Measurements from ENCODE around the gene NCAPD3.

NCAPD3 gene

DNA sequence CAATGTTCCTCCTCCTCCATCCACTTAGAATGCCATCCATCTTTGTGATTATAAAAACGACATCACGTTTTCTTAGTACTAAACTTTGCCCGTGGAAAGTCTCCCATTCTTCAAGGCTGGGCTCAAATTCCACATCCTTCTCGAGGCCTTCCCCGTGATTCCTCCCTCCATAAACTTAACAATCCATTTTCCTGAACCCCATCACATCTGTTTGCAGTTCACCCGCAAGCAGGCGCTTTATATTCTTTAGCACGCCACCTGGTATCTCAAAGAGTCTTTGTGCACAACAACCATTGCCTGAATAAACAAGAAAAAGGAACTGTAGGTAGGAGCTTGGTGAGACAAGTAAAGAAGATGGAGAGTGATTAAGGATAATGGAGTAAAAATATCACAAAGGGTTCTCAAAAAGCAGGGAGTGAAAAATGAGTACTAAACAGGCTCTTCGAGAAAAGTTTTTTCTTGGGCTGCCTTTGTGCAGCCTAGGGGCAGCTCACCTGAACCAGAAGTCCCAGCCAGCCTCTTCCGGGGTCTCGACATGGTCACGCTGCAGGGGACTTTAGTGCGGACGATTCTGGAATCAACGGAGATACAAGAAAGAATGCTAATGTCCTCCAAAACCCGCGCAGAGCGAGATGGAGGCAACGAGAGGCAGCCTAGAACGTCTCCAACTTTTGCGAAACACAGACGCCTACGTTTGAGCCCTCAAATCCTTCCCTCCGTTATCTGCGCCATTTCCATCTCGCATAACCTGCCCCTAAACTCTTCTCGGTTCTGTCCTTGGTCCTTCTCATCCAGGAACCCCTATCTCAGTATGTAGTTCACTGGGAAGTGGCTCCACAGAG lies 28.8 kb upstream of the NCAPD3 start:
- DNase-seq = no peak

GRCh38 chr11:134250675-134251074 lies 26.9 kb upstream of the NCAPD3 start:
- no peak for DNase-seq

DNA sequence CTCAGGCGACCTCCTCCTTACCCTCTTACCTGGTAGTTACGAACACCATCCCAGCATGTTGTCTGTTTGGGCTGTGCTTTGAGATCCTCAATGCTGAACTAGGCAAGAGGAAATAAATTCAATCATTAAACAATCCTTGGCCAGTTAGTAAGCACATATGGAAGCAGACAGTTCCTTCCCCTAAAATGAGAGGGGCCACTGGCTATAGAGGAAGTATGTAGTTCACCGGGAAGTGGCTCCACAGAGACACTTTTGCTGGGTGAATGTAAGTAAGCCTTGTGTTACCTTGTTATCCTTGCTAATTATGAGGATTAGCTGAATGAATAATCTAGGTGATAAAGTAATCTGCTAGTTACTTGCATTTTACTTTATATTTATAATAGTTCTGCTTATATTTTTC lies 26.5 kb upstream of the NCAPD3 start:
- DNase-seq = no peak

DNA sequence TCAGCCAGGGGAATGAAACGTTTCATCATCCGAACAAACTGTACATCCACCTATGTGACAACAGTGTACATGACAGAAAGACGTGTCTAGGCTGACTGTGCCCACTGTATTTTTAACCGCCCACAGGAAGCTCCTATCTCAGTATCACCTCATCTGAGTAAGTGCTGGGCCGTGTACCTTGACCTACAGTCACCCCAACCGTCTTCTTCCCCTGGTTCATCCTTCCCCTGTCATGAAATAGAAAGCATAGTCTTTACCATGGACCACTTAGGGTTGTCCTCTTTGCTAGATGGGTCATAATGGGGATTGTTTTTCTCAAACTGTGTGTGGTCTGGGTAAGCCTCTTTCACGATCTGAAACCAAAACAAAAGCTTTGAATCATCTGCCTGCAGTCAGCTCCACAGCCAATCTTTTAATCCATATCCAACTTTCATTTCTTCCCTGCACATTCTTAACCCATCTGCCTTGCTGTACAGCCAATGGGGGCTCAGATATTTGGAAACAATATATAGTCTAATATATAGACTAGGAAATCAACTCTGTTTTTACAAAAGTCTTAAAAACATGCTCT lies 25.2 kb upstream of the NCAPD3 start:
- no peak for DNase-seq

- DNase-seq = no peak
These were observed 22.9 kb upstream of the NCAPD3 start for GRCh38 chr11:134246678-134247077.

DNA sequence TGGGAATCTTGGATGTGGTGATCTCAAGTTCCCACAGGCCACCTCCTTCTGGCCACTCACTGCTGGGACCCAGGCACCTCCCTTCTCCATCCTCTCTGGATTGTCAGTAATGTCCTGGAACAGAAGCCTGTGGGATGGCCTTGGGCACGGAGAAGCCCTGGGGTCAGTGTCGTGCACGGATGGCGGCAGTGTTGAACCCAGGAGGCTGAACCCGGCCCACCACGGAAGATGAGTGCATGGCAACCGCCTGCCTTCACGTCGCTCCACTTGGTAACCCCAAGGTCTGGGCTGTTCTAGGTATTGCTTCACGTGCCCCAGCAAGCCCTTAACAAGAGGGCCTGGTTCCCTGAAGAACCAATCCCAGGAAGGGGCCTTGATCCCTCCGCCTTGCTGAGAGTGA lies 22.3 kb upstream of the NCAPD3 start:
- DNase-seq = no peak

DNA sequence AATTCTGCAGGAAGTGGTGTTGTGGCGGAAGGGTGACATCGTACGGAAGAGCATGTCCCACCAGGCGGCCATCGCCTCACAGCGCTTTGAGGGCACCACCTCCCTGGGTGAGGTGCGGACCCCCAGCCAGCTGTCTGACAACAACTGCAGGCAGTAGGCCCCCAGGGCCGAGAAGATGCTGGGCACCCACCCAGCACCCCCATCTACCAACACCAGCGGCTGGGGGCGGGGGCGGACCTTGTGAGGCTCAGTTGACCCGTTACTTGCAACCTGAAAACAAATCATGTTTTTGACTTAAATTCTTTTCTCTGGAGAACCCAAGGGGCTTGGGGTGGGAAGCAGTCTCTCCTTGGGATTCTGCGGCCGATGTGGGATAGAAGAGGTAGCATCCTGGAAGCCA lies 21.7 kb upstream of the NCAPD3 start:
- no peak for DNase-seq

DNA sequence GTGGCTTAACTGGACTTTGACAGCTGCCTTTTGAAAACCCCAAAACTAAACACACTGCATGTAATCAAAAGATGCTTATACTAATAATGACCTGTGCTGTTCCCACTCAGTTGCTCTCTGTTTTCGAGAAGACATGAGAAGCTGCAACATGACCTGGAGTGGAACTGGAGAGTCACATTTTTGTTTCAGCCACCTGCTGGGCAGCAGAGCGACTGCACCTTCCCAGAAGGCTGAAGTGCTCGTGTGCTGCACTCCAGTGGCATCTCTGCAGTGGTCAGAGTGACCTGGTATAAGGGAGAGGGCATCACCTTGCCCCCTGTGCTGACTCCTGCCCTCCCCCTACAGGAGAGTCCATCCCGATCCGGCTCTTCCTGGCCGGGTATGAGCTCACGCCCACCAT lies 20.8 kb upstream of the NCAPD3 start:
- no peak for DNase-seq

GRCh38 chr11:134243913-134244312 lies 20.1 kb upstream of the NCAPD3 start:
- no peak for DNase-seq

- DNase-seq = no peak
These were observed 18.6 kb upstream of the NCAPD3 start for GRCh38 chr11:134242376-134242775.

DNA sequence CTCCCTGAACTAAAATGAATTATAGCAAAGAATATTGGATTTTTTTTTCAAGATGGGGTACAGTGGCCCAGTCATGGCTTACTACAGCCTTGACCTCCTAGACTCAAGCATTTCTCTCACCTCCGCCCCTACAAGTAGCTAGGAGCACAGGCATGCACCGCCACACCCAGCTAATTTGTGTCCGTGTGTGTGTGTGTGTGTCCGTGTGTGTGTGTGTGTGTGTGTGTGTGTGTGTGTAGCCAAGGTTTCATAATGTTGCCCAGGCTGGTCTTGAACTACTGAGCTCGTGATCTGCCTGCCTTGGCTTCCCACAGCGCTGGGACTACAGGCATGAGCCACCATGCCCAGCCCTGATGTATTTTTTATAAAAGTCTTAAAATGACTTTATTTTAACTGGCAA lies 16.8 kb upstream of the NCAPD3 start:
- no peak for DNase-seq

DNA sequence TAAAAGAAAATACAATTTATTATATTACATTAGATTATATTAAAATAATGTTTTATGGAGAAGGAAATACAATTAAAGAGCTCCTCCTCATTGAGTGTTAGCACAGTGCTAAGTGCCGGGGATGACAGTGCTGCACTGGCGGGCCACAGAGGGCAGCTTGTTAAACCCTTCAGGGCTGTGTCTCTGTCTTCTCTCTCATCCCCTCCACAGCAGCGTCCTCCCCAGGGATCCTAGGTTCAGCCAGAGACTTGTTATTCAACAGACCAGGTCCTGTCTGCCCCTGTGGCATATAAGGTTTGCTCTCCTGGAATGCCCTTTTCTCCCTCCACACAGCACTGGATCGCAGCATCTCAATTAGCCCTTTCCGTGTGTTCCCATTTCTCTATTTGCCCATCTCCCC lies 15.2 kb upstream of the NCAPD3 start:
- DNase-seq = no peak

GRCh38 chr11:134237557-134237922 lies 13.8 kb upstream of the NCAPD3 start:
- no peak for DNase-seq

GRCh38 chr11:134236834-134237556 lies 13.2 kb upstream of the NCAPD3 start:
- no peak for DNase-seq

DNA sequence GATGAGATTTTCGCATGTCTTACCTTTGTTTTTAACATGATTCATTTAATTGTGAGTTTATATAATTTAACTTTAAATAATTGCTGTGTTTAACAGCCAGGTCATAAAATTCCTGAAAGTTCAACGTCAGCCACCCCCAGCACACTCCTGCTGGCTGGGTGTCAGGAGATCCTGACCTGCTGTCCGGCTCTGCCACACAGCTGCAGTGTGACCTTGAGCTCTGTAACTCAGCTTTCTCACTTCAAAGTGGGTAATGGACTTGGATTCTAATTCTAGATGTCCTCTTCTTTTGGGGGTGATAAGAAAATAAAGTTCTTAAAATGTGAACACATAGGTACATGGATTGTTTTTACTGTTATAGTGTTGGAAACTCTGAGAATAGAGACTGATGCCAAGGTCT lies 11.6 kb upstream of the NCAPD3 start:
- DNase-seq = no peak

GRCh38 chr11:134233729-134234179 lies 10.0 kb upstream of the NCAPD3 start:
- no peak for DNase-seq

- DNase-seq = no peak
These were observed 8.3 kb upstream of the NCAPD3 start for GRCh38 chr11:134231958-134232659.

GRCh38 chr11:134230339-134230738 lies 6.6 kb upstream of the NCAPD3 start:
- DNase-seq = no peak

DNA sequence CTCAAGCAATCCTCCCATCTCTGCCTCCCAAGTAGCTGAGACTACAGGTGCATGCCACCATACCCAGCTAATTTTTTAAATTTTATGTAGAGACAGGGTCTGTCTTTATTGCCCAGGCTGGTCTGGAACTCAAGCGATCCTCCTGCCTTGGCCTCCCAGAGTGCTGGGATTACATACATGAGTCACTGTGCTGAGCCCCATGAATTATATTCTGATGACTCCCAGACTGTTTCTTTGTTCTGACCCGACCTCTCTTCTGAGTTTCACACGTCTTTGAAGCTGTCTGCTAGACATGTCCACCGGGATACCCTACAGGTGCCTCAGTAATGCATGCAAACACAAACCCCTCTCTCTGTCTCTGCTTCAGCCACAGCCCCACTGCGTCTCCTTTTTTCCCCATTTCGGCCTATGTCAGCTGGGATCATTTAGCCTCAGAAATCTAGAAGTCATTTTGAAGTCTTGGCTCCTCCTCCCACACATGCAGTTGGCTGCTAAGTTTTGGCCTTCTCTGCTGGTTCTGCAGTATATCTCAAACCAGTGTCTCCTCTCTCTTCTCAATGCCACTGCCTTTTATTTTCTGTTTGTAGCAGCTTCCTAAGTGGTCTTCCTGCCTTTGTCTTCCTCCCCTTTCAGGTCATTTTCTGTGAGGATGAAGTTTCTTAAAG lies 5.5 kb upstream of the NCAPD3 start:
- DNase-seq = peak; percentile 28

GRCh38 chr11:134228625-134229024 lies 4.9 kb upstream of the NCAPD3 start:
- peak; percentile 70 for DNase-seq

GRCh38 chr11:134226806-134227325 lies 3.1 kb upstream of the NCAPD3 start:
- peak; percentile 66 for DNase-seq

All from fibroblast of skin of scalp (primary cell).